ENCODE results near the gene GRM5.

The GRM5 gene

DNA sequence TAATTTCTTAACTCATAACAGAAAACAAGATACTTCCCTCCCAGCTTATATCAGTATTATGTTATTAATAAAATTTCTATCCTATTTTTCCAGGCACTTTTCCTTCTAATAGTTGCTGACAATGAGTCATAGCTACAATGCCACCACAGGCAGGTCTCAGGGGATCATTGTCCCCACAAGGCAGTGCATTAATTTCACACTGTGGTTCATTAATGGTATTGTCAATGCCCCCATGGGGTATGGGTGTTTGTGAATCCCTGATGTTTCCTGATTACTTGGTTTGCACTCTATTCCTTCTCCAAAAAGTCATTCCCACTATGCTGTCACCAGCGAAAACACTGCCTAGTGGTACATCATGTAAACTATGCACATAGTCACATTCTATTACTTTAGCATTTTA is 382.8 kb downstream of the GRM5 start:
- H3K4me3 ChIP-seq (ENCODE audit: low read depth, low read length): no peak overlapping the region
- TF ChIP-seq, protein P1, sequence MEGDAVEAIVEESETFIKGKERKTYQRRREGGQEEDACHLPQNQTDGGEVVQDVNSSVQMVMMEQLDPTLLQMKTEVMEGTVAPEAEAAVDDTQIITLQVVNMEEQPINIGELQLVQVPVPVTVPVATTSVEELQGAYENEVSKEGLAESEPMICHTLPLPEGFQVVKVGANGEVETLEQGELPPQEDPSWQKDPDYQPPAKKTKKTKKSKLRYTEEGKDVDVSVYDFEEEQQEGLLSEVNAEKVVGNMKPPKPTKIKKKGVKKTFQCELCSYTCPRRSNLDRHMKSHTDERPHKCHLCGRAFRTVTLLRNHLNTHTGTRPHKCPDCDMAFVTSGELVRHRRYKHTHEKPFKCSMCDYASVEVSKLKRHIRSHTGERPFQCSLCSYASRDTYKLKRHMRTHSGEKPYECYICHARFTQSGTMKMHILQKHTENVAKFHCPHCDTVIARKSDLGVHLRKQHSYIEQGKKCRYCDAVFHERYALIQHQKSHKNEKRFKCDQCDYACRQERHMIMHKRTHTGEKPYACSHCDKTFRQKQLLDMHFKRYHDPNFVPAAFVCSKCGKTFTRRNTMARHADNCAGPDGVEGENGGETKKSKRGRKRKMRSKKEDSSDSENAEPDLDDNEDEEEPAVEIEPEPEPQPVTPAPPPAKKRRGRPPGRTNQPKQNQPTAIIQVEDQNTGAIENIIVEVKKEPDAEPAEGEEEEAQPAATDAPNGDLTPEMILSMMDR (IDR thresholded peaks at IDR 0.05; ENCODE audit: insufficient read depth, low read depth, low read length, missing control alignments): no peak
- DNase-seq (ENCODE audit: low read depth): no peak

DNA sequence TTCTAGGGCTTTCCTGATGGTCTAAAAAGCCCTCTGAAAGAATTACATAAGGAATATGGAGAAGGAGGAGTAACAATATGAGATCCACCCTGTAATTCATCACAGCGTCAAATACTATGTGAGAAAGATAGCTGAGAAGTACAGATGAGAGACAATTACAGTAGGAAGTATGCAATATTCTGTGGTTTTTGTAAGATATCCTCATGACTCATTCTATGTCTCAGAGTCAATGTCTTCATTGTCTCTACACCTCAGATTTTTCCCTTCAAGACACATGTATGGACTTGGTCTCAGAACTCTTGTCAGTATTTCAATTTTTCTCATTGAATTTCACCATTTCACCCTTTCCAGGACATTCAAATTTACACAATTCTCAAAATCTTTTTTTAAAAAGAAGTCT is 385.0 kb downstream of the GRM5 start:
- TF ChIP-seq, protein P1 (IDR thresholded peaks at IDR 0.05; ENCODE audit: insufficient read depth, low read depth, low read length, missing control alignments): no peak
- DNase-seq (ENCODE audit: low read depth): no peak
- H3K4me3 ChIP-seq (ENCODE audit: low read depth, low read length): no peak overlapping the region

DNA sequence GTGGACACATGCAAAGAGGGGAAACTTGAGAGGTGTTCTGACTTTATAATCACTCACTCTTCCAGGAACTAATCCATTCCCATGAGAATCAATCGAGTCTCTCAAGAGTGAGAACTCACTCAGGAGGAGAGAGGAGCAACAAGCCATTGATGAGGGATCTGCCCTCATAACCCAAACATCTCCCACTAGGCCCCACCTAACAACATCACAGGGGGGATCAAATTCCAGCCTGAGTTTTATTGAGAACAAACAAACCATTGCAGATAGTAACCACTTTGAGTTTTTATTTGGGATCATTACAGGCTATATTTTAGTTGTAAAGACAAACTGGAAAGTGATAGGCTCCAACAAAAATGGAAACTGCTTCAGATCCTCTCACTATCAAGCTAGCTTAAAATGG is 399.4 kb downstream of the GRM5 start:
- no peak overlapping the region for H3K4me3 ChIP-seq (ENCODE audit: low read depth, low read length)
- DNase-seq (ENCODE audit: low read depth): no peak
- TF ChIP-seq, protein P1 (IDR thresholded peaks at IDR 0.05; ENCODE audit: insufficient read depth, low read depth, low read length, missing control alignments): no peak

DNA sequence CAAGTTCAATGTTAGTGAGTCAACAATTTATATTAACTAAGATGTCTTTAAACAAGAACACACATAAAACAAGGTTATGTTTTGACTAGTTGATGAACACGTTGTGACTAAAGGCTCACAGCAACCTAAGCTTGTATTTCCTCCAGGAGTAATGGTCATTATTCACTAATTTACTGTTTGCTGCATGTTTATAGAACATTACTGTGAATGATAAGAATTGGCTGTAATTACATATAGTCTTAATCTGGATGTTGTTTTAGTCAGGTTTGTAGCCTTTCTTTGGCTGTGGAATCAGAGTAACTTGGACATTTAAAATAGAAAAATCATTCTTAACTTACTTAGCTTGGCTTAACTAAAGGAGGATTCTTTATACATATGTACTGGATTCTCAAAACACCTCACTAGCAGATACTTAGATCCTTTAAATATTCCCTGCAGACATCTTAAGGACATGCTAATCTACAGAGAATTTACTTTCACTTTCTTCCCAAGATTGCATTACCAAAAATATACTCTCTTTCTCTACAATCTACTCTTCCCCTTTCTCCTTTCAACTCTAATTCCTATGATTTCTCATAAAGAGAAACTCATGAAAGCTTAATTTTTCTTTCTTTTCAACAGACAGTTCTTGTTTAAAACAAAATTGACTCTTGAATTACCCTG is 408.6 kb downstream of the GRM5 start:
- no peak overlapping the region for H3K4me3 ChIP-seq (ENCODE audit: low read depth, low read length)
- TF ChIP-seq, protein P1 (IDR thresholded peaks at IDR 0.05; ENCODE audit: insufficient read depth, low read depth, low read length, missing control alignments): no peak
- DNase-seq (ENCODE audit: low read depth): no peak

DNA sequence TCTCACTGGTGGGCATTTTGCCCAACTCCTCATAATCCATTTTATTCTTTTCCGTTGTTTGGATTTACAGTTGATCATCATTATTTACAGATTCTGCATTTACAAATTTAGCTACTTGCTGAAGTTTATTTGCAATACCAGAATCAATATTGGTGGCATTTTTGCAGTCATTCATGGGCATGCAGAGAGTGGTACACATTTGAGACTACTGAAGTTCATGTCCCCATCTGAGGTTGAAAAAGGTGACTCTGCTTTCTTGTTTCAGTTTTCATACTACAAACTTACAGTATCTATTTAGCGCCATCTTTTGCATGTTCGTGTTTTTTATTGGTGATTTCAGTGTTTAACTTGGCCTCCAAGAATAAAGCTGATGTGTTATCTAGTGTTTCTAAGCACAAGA is 409.5 kb downstream of the GRM5 start:
- DNase-seq (ENCODE audit: low read depth): peak; percentile 1
- TF ChIP-seq, protein P1 (IDR thresholded peaks at IDR 0.05; ENCODE audit: insufficient read depth, low read depth, low read length, missing control alignments): no peak
- H3K4me3 ChIP-seq (ENCODE audit: low read depth, low read length): no peak overlapping the region

DNA sequence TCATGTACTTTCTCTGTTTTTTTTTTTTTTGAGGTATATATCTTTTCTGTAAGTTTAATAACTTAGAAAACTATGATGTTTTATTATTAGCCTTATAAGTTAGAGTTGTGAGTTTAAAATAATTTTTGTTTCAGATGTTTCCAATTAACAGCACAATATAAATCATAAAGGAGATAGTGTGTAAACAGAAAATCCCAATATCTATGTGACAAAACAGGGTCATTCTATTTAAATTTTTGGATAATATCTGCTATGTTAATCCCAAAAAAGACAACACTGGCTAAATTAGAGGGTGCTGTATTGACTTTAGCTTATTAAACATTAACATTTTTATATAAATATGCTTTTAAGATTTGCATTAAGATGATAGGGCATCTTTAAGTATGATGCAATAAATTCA is 410.1 kb downstream of the GRM5 start:
- H3K4me3 ChIP-seq (ENCODE audit: low read depth, low read length): no peak overlapping the region
- TF ChIP-seq, protein P1 (IDR thresholded peaks at IDR 0.05; ENCODE audit: insufficient read depth, low read depth, low read length, missing control alignments): no peak
- no peak for DNase-seq (ENCODE audit: low read depth)

DNA sequence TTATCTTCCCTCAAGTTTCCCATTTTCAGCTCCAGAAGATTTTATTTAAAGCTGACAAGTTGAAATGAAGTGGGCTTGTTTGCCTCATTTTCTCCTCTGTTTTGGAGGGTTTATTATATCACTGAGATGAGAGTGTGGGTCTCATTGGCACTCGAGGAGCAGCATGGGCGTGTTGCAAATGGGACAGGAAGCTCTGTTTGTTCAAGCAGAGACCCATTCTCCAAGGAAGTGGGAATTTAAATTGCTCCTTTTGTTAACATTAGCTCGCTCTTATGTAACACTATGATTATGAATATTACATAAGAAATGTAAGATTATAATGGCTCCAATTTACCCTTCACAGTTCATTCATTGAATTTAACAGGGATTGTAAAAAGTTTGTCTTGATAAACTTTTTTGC is 410.6 kb downstream of the GRM5 start:
- TF ChIP-seq, protein P1 (IDR thresholded peaks at IDR 0.05; ENCODE audit: insufficient read depth, low read depth, low read length, missing control alignments): no peak
- DNase-seq (ENCODE audit: low read depth): no peak

More for the DNA sequence above, 410.6 kb downstream of the GRM5 start:
- no peak overlapping the region for H3K4me3 ChIP-seq (ENCODE audit: low read depth, low read length)
